NB4 (cell line): ENCODE results near the gene ZNF548.

Experiments
- POLR2A ChIP-seq: IDR thresholded peaks from 2 replicates; pipeline ENCODE4 v1.6.1; 2011; ENCODE audit warnings: mild to moderate bottlenecking; ENCODE audit not compliant: insufficient read length; ENCODE audit errors: extremely low read depth
- TF ChIP-seq, protein P1 (sequence below): IDR thresholded peaks from one replicate; pipeline ENCODE4 v1.5.1; 2012; ENCODE audit warnings: low read depth, low read length

- TF ChIP-seq, protein P1, sequence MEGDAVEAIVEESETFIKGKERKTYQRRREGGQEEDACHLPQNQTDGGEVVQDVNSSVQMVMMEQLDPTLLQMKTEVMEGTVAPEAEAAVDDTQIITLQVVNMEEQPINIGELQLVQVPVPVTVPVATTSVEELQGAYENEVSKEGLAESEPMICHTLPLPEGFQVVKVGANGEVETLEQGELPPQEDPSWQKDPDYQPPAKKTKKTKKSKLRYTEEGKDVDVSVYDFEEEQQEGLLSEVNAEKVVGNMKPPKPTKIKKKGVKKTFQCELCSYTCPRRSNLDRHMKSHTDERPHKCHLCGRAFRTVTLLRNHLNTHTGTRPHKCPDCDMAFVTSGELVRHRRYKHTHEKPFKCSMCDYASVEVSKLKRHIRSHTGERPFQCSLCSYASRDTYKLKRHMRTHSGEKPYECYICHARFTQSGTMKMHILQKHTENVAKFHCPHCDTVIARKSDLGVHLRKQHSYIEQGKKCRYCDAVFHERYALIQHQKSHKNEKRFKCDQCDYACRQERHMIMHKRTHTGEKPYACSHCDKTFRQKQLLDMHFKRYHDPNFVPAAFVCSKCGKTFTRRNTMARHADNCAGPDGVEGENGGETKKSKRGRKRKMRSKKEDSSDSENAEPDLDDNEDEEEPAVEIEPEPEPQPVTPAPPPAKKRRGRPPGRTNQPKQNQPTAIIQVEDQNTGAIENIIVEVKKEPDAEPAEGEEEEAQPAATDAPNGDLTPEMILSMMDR: no peak
- no peak for TF ChIP-seq POLR2A
Measured at GRCh38 chr19:57380923-57381322, 8.7 kb upstream of the ZNF548 start.
